LNCaP clone FGC (cell line): ENCODE results near the gene SCAI.
"Not testable (repeated sequence)": the region's sequence is repeated elsewhere in the genome, so short reads cannot be mapped to it uniquely, and the experiment has no call there.

Source experiments
- DNase-seq: peaks from one replicate; pipeline ENCODE4 v3.0.0-alpha.2; 2011; ENCODE audit warnings: low read depth
- H3K4me3 ChIP-seq: 2 replicates; pipeline ENCODE4 v1.5.1; 2011; ENCODE audit warnings: mild to moderate bottlenecking, low read depth, low read length, control low read depth
- TF ChIP-seq, protein P1 (sequence below): IDR thresholded peaks from 2 replicates; pipeline ENCODE4 v1.5.1; 2012; ENCODE audit warnings: mild to moderate bottlenecking; ENCODE audit not compliant: control insufficient read depth, insufficient read depth; ENCODE audit errors: extremely low read depth

Gene SCAI

GRCh38 chr9:125088752-125089151 lies 54.6 kb downstream of the SCAI start:
- no peak for DNase-seq
- no peak overlapping the region for H3K4me3 ChIP-seq
- TF ChIP-seq, protein P1, sequence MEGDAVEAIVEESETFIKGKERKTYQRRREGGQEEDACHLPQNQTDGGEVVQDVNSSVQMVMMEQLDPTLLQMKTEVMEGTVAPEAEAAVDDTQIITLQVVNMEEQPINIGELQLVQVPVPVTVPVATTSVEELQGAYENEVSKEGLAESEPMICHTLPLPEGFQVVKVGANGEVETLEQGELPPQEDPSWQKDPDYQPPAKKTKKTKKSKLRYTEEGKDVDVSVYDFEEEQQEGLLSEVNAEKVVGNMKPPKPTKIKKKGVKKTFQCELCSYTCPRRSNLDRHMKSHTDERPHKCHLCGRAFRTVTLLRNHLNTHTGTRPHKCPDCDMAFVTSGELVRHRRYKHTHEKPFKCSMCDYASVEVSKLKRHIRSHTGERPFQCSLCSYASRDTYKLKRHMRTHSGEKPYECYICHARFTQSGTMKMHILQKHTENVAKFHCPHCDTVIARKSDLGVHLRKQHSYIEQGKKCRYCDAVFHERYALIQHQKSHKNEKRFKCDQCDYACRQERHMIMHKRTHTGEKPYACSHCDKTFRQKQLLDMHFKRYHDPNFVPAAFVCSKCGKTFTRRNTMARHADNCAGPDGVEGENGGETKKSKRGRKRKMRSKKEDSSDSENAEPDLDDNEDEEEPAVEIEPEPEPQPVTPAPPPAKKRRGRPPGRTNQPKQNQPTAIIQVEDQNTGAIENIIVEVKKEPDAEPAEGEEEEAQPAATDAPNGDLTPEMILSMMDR: no peak

DNA sequence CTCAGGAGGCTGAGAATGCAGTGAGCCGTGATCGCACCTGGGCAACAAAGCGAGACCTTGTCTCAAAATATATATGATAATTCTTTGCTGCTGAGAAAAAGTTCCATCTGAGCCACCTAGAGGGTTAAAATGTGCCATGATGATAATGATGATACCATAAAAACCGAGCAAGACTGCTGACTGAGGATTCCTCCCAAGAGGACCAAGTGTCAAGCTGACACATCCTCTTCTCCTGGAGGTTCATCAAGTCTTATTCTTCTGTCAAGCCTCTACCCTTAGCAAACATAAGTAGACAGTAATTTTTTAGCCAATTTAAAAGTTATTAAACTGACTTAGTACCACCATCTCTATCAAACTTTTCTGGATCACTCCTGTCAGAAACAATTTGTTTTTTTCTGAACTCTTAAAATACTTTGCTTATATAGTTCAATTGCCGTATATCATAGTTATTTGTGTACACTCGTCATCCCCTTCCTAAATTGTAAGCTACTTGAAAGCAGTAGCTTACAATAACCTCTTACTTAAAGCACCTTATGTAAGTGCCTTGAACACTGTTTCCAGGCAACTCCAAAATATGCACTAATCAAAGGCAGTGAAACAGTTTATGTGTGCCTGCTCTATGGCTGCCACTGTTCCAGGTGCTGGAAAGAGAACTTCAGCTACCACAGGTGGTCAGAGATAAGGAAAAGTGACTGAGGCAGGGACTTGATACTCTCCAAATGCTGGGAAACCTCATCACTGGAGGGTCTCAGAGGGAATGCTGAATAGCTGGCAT lies 57.4 kb downstream of the SCAI start:
- no peak overlapping the region for H3K4me3 ChIP-seq
- DNase-seq: no peak
- TF ChIP-seq, protein P1: no peak

DNA sequence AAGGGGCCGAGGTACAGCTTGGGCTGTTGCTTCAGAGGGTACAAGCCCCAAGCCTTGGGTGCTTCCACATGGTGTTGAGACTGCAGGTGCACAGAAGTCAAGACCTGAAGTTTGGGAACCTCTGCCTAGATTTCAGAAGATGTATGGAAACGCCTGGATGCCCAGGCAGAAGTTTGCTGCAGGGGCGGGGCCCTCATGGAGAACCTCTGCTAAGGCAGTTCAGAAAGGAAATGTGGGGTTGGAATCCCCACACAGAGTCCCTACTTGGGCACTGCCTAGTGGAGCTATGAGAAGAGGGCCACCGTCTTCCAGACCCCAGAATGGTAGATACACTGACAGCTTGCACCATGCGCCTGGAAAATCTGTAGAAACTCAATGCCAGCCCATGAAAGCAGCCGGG lies 61.1 kb downstream of the SCAI start:
- not testable (repeated sequence) for DNase-seq, H3K4me3 ChIP-seq

DNA sequence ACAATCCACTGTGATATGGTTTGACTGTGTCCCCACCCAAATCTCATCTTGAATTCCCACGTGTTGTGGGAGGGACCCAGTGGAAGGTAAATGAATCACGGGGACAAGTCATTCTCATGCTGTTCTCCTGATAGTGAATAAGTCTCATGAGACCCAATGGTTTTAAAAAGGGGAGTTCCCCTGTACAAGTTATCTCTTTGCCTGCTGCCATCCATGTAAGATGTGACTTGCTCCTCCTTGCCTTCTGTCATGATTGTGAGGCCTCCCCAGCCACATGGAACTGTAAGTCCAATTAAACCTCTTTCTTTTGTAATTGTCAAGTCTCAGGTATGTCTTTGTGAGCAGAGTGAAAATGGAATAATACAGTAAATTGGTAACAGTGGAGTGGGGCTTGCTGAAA lies 62.5 kb downstream of the SCAI start:
- H3K4me3 ChIP-seq, DNase-seq: not testable (repeated sequence)

GRCh38 chr9:125079931-125080330 lies 63.4 kb downstream of the SCAI start:
- no peak for DNase-seq
- H3K4me3 ChIP-seq: no peak overlapping the region

DNA sequence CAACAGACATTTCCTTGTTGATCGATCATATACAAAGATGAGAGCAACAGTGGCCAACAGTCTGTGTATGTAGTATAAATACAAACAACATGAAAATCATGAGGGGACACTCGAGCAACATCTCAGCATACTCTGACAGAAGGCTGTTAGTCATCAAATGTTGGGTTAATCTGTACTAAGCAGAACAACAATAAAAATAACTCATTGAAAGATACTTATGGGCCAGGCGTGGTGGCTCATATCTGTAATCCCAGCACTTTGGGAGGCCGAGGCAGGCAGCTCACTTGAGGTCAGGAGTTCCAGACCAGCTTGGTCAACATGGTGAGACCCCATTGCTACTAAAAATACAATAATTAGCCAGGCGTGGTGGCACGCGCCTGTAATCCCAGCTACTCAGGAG lies 67.3 kb downstream of the SCAI start:
- H3K4me3 ChIP-seq: no peak overlapping the region
- DNase-seq: no peak
- TF ChIP-seq, protein P1: no peak

More at GRCh38 chr9:125079931-125080330, 63.4 kb downstream of the SCAI start:
- TF ChIP-seq, protein P1: no peak

DNA sequence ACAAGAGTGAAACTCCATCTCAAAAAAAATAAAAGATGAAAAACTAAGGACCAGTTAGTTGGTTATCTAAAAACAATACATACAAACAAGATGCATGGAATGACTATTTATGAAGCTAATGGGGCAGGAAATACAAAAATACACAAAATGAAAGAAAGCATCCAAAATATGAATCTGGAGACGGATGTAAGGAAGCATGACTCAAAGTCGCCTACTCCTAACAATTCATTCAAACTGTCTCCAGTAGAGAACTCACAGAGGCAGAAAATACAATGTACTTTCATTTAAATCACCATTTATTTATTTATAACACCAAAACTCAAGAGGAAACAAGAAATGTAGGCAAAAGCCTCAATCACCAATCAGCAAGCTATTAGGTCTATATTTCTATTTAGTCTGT lies 68.4 kb downstream of the SCAI start:
- TF ChIP-seq, protein P1: no peak
- no peak for DNase-seq
- H3K4me3 ChIP-seq: no peak overlapping the region
